HG03196 (cell line): Measurements from ENCODE around the gene HOXB3.
A peak's percentile ranks its signal among the peaks of the same experiment; 100 is the strongest.

ENCODE experiments used
- ATAC-seq: cut with Tn5 transposase; IDR thresholded peaks from one replicate; pipeline ENCODE4 v1.9.1; 2021; ENCODE audit not compliant: unreplicated experiment

Gene HOXB3

GRCh38 chr17:48530887-48531272 lies 59.2 kb downstream of the HOXB3 start, which contains the start of gene HOXB1:
Gene HOXB1 (minus strand): TSS chr17:48531011. CDS start chr17:48530904, 107 bp downstream.
- no peak for ATAC-seq

GRCh38 chr17:48530208-48530886 lies 59.7 kb downstream of the HOXB3 start:
- ATAC-seq = no peak

- ATAC-seq = no peak
Measured at GRCh38 chr17:48529683-48530009, 60.4 kb downstream of the HOXB3 start.

- ATAC-seq = no peak
Measured at GRCh38 chr17:48528936-48529682, 60.9 kb downstream of the HOXB3 start.

- no peak for ATAC-seq
Measured at GRCh38 chr17:48528153-48528935, 61.7 kb downstream of the HOXB3 start.

- ATAC-seq = no peak
Measured at GRCh38 chr17:48527547-48527932, 62.5 kb downstream of the HOXB3 start.

GRCh38 chr17:48526608-48527546 lies 63.2 kb downstream of the HOXB3 start:
- ATAC-seq = no peak

GRCh38 chr17:48523010-48523409 lies 67.0 kb downstream of the HOXB3 start:
- no peak for ATAC-seq

GRCh38 chr17:48522031-48522653 lies 67.9 kb downstream of the HOXB3 start:
- ATAC-seq = no peak

GRCh38 chr17:48520631-48521079 lies 69.4 kb downstream of the HOXB3 start:
- ATAC-seq = no peak

- no peak for ATAC-seq
Measured at GRCh38 chr17:48519427-48519826, 70.6 kb downstream of the HOXB3 start.

GRCh38 chr17:48517478-48517877 lies 72.6 kb downstream of the HOXB3 start:
- no peak for ATAC-seq

- no peak for ATAC-seq
Measured at GRCh38 chr17:48515925-48516900, 73.8 kb downstream of the HOXB3 start.

GRCh38 chr17:48514477-48514876 lies 75.6 kb downstream of the HOXB3 start:
- ATAC-seq = no peak

- ATAC-seq = no peak
Measured at GRCh38 chr17:48513666-48514455, 76.2 kb downstream of the HOXB3 start.

GRCh38 chr17:48513097-48513496 lies 76.9 kb downstream of the HOXB3 start:
- no peak for ATAC-seq

GRCh38 chr17:48510761-48511604 lies 79.1 kb downstream of the HOXB3 start:
- ATAC-seq = peak; percentile 47
